DMS79 (cell line): ENCODE results near the gene INSC.
A peak's percentile ranks its signal among the peaks of the same experiment; 100 is the strongest.

Source experiments
- DNase-seq: peaks from one replicate; lab custom pipeline; 2025; lab: John Stamatoyannopoulos, UW

The INSC gene

DNA sequence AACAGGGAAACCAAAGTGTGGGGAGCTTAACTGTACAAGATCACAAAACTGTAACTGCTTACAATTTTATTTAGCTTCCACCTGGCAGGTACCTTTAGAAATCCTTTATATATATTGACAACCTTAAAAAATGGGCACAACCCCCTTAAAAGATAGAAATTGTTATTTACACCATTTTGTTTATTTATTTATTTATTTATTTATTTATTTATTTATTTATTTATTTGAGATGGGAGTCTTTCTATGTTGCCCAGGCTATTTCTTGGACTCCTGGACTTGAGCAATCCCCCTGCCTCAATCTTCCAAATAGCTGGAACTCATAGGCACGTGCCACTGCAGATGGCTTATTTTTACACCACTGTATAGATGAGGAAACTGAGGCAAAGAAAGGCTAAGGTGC, 74.5 kb downstream of the INSC start:
- DNase-seq, result no peak

DNA sequence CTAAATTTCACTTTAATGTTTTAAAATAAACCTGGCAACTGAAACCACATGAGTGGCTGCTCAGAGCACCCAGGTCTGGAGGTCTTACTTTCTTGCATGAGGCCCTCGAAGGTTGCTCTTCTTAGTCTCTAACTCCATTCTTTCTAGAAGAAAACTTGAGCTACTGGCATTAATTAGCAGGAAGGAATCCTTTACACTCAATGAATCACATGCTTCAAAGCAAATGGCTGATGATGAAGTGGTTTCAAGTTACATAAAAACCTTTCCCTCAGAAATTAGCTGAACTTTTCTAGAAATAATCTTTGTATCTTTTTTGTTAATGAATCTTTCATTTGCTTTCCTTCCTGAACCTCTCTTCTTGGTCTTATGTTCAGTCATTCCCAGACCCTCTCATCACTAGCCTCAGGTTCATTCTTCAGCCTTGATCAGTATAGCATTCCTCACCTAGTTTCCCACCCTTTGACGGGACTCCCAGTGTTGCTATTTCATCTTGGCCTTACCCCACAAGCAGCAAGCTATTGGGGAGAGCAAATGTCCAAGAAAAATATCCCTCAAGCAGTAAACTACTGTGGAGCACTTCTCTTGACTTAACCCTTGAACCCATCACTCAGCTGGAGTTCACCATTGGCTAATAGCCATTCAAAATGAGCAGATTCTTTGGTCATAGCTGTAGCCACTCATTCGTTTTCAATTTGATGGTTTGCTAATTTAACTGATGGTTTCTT, 75.1 kb downstream of the INSC start:
- no peak for DNase-seq

GRCh38 chr11:15190611-15191010, 75.9 kb downstream of the INSC start:
- no peak for DNase-seq

- DNase-seq, result no peak
Observed at GRCh38 chr11:15192005-15192556, 77.4 kb downstream of the INSC start.

DNA sequence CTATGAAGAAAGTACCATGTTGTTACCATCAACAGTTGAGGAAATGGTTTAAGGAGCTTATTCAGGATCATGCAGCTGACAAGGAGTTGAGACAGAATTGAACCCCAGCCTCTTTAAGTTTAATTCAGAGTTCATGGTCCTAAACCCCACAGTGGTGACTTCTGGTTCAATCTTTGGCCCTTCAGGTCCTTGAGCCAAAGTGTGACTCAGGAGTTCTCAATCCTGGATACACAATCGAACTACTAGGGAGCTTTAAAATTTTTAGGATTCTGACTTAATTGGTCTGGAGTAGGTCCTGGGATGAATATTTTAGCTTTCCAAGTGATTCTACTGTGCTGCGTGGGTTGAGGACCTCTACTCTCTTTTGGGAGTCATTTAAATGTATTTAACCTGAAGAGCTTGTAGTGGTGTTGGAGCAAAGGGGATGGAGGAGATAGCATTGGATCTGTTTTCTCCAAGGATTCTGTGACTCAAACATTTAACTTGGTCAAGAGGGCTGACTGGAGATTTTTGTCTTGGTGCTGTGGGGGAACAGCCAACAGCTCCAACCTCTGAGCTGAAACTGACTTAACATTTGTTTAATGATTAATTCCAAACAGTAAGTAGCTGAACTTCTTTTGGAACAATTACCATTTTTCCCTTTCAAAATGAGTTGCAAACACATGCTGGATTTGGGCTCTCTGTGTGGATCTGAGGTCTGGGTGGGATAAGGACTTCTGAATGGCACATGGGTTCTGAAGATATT, 80.1 kb downstream of the INSC start:
- DNase-seq, result no peak

- DNase-seq, result no peak
Observed at GRCh38 chr11:15195454-15196200, 80.9 kb downstream of the INSC start.

DNA sequence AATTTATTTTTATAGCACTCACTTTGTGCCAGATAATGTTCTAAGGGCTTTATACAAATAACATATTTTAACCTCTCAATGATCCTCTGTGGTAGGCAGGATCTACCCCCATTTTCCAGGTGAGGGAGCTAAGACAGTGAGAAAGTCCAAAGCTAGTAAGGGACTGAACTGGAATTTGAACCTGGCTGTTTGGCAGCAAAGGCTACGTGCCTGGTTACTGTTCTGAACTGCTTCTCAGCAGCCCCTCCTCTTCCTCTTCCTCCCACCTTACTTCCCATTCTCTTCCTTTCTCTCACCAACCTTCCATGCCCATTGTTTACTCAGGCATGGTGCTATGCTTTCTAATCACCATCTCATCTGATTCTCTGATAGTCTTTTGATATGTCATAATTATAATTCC, 82.0 kb downstream of the INSC start:
- DNase-seq, result no peak

GRCh38 chr11:15197696-15198095, 83.0 kb downstream of the INSC start:
- DNase-seq, result no peak

DNA sequence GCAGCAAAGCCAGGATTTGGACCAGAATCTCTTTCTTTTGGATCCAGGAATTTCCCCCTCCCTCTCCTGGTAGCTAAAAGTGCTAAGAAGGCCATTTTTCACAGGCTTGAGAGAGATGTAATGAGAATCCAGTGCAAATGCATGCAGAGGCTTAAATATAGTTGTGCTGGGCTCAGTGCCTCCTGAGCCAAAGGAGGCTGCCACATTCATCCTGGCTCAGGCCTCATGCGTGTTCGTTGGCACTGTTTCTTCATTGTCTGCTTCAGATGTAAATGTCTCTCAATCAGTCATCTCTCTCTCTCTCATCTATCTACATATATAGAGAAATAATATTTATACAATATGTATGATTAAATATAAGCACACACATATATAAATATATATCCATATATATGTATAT, 83.6 kb downstream of the INSC start:
- DNase-seq, result no peak

GRCh38 chr11:15199693-15200092, 85.0 kb downstream of the INSC start:
- peak; percentile 35 for DNase-seq

DNA sequence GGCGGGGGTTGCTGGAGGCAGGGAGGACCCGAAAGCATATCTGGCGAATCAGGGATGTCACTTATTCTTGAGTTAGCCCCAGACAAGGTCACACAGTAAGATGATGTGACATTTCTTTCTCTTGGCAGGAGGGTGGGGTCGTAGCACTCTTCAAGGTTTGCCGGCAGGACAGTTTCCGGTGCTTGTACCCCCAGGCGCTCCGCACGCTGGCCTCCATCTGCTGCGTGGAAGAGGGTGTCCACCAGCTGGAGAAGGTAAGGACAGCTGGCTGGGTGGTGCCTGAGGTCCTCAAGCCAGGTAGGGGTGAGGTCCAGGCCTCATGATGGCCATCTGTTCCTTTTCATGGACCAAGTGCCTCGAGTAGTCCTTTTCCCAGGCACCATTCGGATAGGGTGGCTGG, 86.0 kb downstream of the INSC start:
- DNase-seq, result no peak

GRCh38 chr11:15201586-15201985, 86.9 kb downstream of the INSC start:
- no peak for DNase-seq

DNA sequence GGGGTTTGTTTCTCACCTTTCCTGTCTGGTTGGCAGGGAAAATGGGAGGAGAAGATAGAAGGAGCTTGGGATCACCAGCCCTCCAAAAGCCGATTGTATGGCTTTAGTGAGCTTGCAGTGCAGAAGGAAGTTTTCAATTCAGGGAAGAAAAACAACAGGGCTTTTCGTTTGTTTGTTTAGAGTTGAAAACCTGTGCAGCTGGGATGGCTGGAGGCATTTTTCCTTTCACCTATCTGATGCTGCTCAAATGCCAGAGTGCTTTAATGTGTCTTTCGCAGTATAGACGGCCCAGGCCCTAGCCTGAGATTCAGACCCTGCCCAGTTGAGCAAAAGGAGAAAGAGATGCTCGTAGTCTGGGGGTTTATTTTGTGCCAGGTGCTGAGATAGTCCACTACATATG, 87.9 kb downstream of the INSC start:
- no peak for DNase-seq

DNA sequence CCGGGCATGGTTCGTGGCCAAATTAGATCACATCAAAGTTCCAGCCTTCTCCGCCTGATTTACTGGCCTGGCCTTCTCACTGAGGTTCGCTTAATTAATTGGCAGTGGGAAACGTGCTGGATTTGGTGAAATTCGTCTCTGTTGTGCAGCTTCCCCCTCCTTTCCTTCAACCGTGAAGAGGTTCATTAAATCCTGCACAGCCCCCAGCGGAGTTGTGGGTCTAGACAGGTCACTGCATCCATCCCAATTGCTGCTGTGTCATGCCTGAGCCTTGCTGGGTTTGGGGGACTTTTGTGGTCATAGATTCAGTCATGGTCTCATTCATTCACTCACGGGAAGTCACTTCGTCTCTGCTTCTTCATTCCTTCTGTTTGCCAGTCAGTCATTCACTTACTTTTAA, 90.0 kb downstream of the INSC start:
- no peak for DNase-seq

- DNase-seq, result no peak
Observed at GRCh38 chr11:15206791-15207190, 92.1 kb downstream of the INSC start.

- peak; percentile 21 for DNase-seq
Observed at GRCh38 chr11:15208378-15209222, 93.9 kb downstream of the INSC start.

DNA sequence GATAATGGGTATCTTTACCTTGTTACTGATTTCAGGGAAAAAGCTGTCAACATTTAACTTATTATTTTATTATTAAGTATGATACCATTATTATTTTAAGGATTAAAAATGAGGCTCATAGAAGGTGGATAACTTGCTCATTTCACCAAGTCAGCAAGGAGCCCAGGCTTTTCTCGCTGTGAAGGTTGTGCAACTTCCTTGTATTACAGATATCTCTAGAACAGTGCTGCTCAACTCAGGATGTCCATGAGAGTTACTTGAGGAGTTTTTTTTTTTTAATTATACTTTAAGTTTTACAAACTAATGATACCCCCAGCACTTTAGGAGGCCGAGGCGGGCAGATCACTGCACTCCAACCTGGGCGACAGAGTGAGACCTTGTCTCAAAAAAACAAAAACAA, 98.2 kb downstream of the INSC start:
- DNase-seq, result no peak

- DNase-seq, result no peak
Observed at GRCh38 chr11:15213471-15214231, 98.9 kb downstream of the INSC start.

DNA sequence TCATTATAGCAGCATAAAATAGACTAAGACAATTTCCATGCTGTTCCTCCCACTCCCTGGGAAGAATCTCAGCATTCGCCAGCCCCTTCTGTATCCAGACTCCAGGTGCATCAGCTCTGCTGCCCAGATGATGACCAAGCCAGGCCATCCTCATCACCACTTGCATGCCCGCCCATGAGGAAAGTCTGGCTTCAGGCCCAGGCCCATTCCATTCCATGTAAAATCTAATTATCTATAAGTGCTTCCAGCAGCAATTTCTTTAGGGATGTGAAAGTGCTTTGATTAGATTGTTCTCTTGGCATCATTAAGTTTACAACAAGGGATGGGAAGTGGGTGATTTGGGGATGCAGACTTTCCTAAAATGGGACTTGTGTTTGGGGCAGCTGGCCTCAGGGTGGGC, 100.3 kb downstream of the INSC start:
- DNase-seq, result peak; percentile 13

- DNase-seq, result no peak
Observed at GRCh38 chr11:15216678-15217077, 102.0 kb downstream of the INSC start.

DNA sequence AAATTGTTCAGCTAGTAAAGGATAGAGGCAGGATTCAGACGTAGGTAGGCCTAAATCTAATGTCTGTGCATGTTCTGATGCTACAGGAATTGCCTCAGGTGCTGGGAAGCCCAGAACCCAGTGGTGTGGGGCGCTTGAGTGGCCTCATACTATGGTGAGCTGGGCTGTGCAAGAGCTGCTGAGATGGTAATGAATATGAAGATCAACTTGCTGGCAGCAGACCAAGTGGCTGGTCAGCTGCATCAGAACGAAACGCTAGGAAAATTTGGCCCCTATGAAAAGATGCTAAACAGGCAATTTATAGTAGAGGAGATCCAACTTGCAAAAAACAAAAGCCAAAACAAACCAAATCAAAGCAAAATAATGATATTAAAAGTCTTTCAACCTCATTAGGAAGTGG, 102.7 kb downstream of the INSC start:
- no peak for DNase-seq
